Muscle layer of duodenum (tissue), 2 donors: ENCODE results near the gene OR7G2.
"Not testable (repeated sequence)": the region's sequence is repeated elsewhere in the genome, so short reads cannot be mapped to it uniquely, and the experiment has no call there.

Experiments
- H3K27ac ChIP-seq: one replicate; pipeline ENCODE4 v1.7.0; 2013; ENCODE audit warnings: mild to moderate bottlenecking, low read length
- H3K27me3 ChIP-seq: one replicate; pipeline ENCODE4 v1.7.0; 2013; ENCODE audit warnings: low read depth, mild to moderate bottlenecking, control low read depth, low read length
- H3K36me3 ChIP-seq, 2 donors: one replicate each; pipeline ENCODE4 v1.7.0; 2013; ENCODE audit warnings: low read length in 2 of 2, control low read depth in 1 of 2, mild to moderate bottlenecking in 1 of 2; ENCODE audit not compliant: insufficient read depth in 2 of 2, control insufficient read depth in 1 of 2
- H3K4me1 ChIP-seq, 2 donors: one replicate each; pipeline ENCODE4 v1.7.0; 2013; ENCODE audit warnings: low read length in 2 of 2, mild to moderate bottlenecking in 2 of 2, control low read depth in 1 of 2, moderate library complexity in 1 of 2; ENCODE audit not compliant: insufficient read depth in 2 of 2, control insufficient read depth in 1 of 2
- H3K4me3 ChIP-seq, 2 donors: one replicate each; pipeline ENCODE4 v1.7.0; 2013; ENCODE audit warnings: low read length in 2 of 2, low read depth in 1 of 2, mild to moderate bottlenecking in 1 of 2
- H3K9me3 ChIP-seq, 2 donors: one replicate each; pipeline ENCODE4 v1.7.0; 2013; ENCODE audit warnings: low read length in 2 of 2, control low read depth in 1 of 2, mild to moderate bottlenecking in 1 of 2; ENCODE audit not compliant: control insufficient read depth in 1 of 2
- donor health status: healthy.

The OR7G2 gene

GRCh38 chr19:9073806-9074205 lies 33.5 kb downstream of the OR7G2 start:
- no peaks in the 10 kb centered on the region for H3K9me3 ChIP-seq
- no peaks in the 10 kb centered on the region for H3K36me3 ChIP-seq
- H3K4me1 ChIP-seq = peaks cover 5 to 14% of the 10 kb centered on the region in 2 donors

GRCh38 chr19:9071720-9072119 lies 35.6 kb downstream of the OR7G2 start:
- not testable (repeated sequence) for H3K27me3 ChIP-seq, H3K36me3 ChIP-seq, H3K27ac ChIP-seq, H3K4me3 ChIP-seq, H3K9me3 ChIP-seq
- H3K4me1 ChIP-seq = peaks cover 5 to 14% of the 10 kb centered on the region in 2 donors

More at GRCh38 chr19:9073806-9074205, 33.5 kb downstream of the OR7G2 start:
- Histone ChIP-seq H3K27me3 (no peaks in the 10 kb centered on the region), H3K27ac (no peak overlapping the region), H3K4me3 (no peak overlapping the region)

- H3K27me3 ChIP-seq = no peaks in the 10 kb centered on the region
- no peaks in the 10 kb centered on the region for H3K9me3 ChIP-seq
- H3K27ac ChIP-seq = no peak overlapping the region
- no peak overlapping the region for H3K4me3 ChIP-seq
- H3K36me3 ChIP-seq = no peaks in the 10 kb centered on the region
- H3K4me1 ChIP-seq = peaks cover 1 to 4% of the 10 kb centered on the region in 2 donors
These were observed 37.2 kb downstream of the OR7G2 start for GRCh38 chr19:9070066-9070465.

GRCh38 chr19:9065457-9066014 lies 41.7 kb downstream of the OR7G2 start:
- H3K9me3 ChIP-seq = no peaks in the 10 kb centered on the region
- H3K27ac ChIP-seq = no peak overlapping the region
- H3K36me3 ChIP-seq = no peaks in the 10 kb centered on the region
- no peaks in the 10 kb centered on the region for H3K27me3 ChIP-seq
- no peaks in the 10 kb centered on the region for H3K4me1 ChIP-seq
- no peak overlapping the region for H3K4me3 ChIP-seq

- Histone ChIP-seq H3K9me3 (no peaks in the 10 kb centered on the region), H3K4me3 (no peak overlapping the region), H3K36me3 (no peaks in the 10 kb centered on the region), H3K27ac (no peak overlapping the region), H3K27me3 (no peaks in the 10 kb centered on the region), H3K4me1 (no peaks in the 10 kb centered on the region)
These were observed 45.4 kb downstream of the OR7G2 start for GRCh38 chr19:9061879-9062278.

- no peaks in the 10 kb centered on the region for H3K4me1 ChIP-seq
- H3K27ac ChIP-seq = no peak overlapping the region
- H3K9me3 ChIP-seq = no peaks in the 10 kb centered on the region
- no peaks in the 10 kb centered on the region for H3K27me3 ChIP-seq
- no peak overlapping the region for H3K4me3 ChIP-seq
- no peaks in the 10 kb centered on the region for H3K36me3 ChIP-seq
These were observed 46.5 kb downstream of the OR7G2 start for GRCh38 chr19:9060564-9061340.

- Histone ChIP-seq H3K36me3 (no peaks in the 10 kb centered on the region), H3K9me3 (no peaks in the 10 kb centered on the region), H3K4me3 (no peak overlapping the region), H3K27ac (no peak overlapping the region), H3K4me1 (no peaks in the 10 kb centered on the region), H3K27me3 (no peaks in the 10 kb centered on the region)
These were observed 48.2 kb downstream of the OR7G2 start for GRCh38 chr19:9058905-9059667.

GRCh38 chr19:9057505-9058258 lies 49.6 kb downstream of the OR7G2 start:
- no peaks in the 10 kb centered on the region for H3K4me1 ChIP-seq
- H3K4me3 ChIP-seq = no peak overlapping the region
- no peaks in the 10 kb centered on the region for H3K36me3 ChIP-seq
- H3K27me3 ChIP-seq = no peaks in the 10 kb centered on the region
- no peak overlapping the region for H3K27ac ChIP-seq
- no peaks in the 10 kb centered on the region for H3K9me3 ChIP-seq

- not testable (repeated sequence) for H3K36me3 ChIP-seq, H3K27ac ChIP-seq, H3K9me3 ChIP-seq, H3K4me1 ChIP-seq, H3K4me3 ChIP-seq, H3K27me3 ChIP-seq
These were observed 51.1 kb downstream of the OR7G2 start for GRCh38 chr19:9056131-9056530.

GRCh38 chr19:9054765-9055164 lies 52.5 kb downstream of the OR7G2 start:
- Histone ChIP-seq H3K9me3 (no peaks in the 10 kb centered on the region), H3K4me3 (no peak overlapping the region), H3K36me3 (no peaks in the 10 kb centered on the region), H3K4me1 (no peaks in the 10 kb centered on the region), H3K27ac (no peak overlapping the region), H3K27me3 (no peaks in the 10 kb centered on the region)

- no peaks in the 10 kb centered on the region for H3K4me1 ChIP-seq
- no peaks in the 10 kb centered on the region for H3K36me3 ChIP-seq
- no peak overlapping the region for H3K4me3 ChIP-seq
- no peak overlapping the region for H3K27ac ChIP-seq
- no peaks in the 10 kb centered on the region for H3K9me3 ChIP-seq
- no peaks in the 10 kb centered on the region for H3K27me3 ChIP-seq
These were observed 53.1 kb downstream of the OR7G2 start for GRCh38 chr19:9054207-9054606.
